PC-9 (cell line): ENCODE data around the gene LAMA2.

Source experiments
- CTCF ChIP-seq: fragments of 200-600 bp; sonication (generic); conservative IDR thresholded peaks from 2 replicates; pipeline ENCODE4 v1.6.1; 2017; ENCODE audit warnings: mixed run types, antibody characterized with exemption, mild to moderate bottlenecking, moderate library complexity
- EZH2 ChIP-seq: fragments of 200-600 bp; sonication (generic); IDR thresholded peaks from 2 replicates; pipeline ENCODE4 v1.8.0; 2017; ENCODE audit warnings: antibody characterized with exemption, low read depth

DNA sequence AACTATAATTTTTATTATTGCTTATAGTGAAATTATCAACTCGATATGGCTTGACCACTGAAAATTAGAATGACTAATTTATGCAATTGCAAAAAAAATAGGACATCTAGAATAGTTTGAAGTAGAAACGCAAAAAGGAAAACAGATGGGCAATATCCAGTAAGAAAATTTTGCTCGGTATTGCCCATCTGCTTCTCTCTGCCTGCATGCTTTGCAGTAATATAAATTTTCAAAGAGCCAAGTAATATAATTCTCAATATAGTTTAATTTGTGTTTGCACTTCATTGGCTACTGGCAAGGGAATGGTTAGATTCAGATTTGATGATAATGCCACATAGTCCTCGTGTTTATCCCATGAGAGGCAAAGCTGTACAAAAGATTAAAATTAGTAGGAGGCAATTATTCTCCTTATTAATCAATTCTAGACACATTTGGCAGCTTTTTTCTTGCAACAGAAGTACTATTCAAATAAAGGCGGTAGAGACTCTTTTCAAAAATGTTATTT lies 27.3 kb upstream of the LAMA2 start:
- TF ChIP-seq EZH2 (no peak), CTCF (no peak)
